GM21423 (cell line): Measurements from ENCODE around the gene PVALB.

Experiments used
- ATAC-seq: cut with Tn5 transposase; IDR thresholded peaks from one replicate; pipeline ENCODE4 v1.9.1; 2021; ENCODE audit warnings: mild to moderate bottlenecking, moderate library complexity; ENCODE audit not compliant: unreplicated experiment

PVALB gene

DNA sequence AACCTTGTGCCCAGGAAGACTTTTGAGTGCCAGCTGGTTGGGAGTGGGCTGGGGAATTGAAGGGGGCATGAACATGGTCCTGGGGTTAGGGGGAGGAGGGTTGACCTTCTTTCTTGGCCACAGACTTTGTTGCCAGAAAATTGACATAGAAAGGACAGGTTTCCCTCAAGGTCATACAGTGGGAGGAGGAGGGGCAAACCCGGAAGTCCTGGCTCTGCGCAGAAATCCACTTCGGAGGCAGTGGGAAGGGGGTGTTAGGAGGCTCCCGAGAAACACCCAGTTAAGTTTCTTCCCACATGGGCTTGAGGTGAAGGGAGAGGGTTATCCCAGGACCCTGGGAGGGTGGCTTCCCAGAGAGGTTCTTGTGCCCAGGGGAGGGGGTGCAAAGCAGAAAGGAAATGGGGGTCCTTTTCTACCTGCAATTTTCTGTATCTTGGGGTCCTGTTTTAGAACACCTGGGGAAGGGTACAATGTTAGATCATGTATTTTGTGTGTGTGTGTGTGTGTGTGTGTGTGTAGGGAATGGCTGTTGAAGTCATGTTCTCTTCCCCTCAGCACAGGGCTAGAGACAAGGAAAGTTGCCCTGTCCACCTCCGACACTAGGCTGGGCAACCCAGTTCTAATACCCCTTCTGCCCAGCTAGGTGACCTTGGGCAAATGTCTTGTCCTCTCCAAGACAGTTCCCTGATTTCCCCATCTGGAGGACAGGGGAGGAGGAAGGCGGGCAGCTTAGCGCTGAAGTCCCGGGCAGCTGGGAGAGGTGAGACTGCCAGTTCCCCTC lies 1.1 kb downstream of the PVALB start:
- ATAC-seq, result no peak

DNA sequence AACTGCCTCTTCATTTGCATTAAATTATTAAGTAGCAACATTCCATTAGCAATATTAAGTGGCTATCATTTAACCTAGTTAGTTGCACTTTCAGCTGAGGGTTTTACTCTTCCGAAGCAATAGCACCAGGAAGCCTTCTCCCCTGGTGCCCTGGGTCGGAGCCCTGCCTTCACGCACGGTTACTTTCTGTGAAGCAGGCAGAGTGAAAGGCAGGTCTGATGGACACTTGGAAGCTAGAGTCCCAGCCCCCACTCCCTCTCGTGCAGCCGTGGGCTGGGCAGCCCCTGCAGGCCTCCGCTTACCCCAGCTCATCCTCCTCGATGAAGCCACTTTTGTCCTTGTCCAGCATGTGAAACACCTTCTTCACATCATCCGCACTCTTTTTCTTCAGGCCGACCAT lies 2.0 kb downstream of the PVALB start:
- no peak for ATAC-seq

DNA sequence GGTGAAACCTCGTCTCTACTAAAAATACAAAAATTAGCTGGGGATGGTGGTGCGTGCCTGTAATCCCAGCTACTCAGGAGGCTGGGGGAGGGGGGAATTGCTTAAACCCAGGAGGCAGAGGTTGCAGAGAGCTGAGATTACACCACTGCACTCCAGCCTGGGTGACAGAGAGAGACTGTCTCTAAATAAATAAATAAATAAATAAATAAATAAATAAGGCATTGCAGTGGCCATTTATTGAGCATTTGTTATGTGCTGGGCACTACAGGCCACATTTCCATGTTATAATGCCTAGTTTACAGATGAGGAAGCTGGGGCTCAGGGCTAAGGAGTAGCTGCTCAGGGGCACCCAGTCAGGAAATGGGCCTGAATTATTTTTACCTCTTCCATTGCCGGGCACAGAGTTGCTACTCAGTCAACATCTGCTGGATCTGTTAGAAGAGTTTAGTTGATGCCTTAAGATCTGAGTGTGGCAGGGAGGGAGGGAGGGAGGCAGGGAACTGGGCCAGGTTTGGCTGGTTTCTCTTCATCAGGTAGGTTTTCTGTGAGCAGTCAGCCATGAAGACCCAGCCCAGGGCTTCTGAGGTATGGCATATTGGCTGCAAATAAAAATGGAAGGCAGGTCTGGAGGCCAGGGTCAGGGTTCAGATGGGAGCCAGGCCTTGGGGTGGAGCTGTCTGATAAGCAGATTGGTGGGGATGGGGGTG lies 5.6 kb downstream of the PVALB start:
- no peak for ATAC-seq

DNA sequence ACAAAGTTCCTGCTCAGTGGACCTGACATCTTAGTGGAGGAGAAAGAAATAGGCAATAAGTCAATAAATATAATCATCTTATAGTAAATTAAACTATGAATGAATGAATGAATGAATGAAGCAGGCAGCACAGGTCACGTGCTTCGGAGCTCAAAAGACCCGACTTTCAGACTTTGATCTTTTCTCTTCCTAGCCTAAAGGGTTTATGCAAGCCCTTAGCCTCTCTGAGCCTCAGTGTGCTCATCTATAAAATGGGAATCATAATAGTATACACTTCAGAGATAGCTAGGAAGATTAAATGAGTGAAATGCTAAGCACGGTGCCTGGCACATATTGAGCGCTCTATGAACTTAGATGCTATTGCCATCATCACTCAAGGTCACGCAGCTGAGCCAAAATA lies 7.5 kb downstream of the PVALB start:
- ATAC-seq, result no peak

DNA sequence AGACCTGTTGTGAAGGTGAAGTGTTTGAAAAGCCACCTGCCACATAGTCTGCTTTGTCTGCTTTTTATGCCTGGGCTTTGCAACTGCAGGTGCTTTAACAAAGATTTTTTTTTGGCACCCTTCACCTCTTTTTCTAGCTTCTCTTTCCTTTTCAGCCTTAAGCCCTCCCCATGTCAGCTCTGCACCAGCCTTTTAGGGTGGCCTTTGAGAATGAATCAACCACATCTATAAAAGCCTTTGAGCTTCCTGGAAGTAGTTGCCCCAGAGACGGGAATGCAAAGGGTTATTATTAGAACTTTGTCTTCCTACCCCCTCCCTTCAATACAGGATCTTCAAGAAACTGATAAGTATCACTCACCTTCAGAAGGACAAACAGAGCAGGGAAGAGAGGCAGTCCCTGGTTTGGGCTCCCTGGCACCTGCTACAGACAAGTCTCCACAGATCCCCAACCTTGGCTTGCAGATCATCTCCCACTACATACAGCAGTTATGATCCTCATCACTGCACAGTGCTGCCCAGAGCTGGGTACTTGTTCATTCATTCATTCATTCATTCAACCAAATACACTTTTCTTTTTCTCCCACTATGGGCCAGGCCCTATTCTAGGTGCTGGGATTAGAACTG lies 8.0 kb downstream of the PVALB start:
- no peak for ATAC-seq

DNA sequence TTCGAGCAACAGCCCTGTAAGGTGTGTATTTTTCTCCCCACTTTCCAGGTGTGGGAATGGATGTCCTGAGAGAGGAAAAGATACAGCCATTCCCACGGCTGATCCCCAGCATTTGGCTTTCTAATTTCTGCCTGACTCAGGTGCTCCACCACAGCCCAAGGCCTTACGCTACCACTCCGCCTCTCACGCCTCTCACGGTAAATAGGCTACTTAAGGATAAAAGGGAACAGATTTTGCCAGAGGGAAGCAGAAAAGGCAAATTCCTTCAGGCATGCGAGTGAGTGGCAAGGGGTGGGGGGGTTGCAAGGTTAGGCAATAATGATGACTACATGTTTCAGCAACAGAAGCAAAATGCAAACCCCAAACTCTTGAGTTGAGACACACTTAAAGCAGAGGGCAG lies 9.2 kb downstream of the PVALB start:
- ATAC-seq, result no peak

DNA sequence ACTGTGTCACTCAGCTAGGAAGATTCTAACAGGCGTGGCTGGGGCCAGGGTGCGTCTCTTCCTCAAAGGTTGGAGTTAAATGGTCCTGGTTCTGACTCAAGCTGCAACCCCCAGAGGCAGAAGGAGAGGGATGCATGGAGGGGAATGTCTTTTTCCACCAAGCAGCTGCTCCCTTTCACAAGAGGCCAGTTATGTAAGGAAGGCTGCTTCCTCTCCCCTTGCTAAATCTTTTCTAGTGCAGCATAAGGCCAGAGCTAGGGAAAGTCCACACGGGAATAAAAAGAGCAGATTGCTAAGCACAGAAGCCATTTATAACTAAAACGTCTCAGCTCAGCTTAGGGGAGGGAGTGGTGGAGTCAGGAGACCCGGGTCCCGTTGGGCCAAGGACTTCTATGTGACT lies 10.0 kb downstream of the PVALB start:
- ATAC-seq, result no peak

DNA sequence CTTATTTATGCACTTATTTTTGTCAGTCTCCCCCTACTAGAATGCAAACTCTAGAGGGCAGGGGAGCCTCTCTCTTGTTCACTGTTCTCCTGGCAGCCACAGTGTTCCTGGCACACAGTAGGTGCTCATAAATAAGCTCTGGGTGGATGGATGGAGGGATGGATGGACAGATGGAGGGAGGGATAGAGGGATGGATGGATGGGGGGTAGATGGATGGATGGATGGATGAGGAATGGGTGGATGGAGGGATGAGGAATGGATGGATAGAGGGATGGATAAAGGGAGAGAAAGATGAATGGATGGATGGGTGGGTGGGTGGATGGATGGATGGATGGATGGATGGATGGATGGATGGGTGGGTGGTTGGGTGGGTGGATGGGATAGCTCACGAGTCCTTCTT lies 13.5 kb downstream of the PVALB start:
- no peak for ATAC-seq

DNA sequence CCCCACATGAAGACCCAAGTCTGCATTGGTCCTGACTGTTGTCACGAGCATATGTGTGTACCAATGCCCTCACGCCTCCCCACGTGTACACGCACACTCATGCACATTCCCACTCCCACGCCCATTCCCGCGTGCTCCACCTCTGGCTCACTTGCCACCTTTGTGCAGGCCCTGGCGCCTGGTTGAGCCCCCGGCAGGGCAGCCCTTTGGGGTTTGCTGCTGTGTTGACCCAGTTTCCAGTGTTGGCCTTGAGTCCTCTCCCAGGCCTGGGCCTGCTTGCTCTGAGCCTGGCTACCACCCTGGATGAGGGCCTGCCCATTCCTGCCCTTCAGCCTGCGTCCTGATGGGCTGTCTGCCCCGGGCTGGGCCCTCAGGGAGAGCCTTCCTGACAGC lies 18.2 kb downstream of the PVALB start:
- ATAC-seq, result no peak

DNA sequence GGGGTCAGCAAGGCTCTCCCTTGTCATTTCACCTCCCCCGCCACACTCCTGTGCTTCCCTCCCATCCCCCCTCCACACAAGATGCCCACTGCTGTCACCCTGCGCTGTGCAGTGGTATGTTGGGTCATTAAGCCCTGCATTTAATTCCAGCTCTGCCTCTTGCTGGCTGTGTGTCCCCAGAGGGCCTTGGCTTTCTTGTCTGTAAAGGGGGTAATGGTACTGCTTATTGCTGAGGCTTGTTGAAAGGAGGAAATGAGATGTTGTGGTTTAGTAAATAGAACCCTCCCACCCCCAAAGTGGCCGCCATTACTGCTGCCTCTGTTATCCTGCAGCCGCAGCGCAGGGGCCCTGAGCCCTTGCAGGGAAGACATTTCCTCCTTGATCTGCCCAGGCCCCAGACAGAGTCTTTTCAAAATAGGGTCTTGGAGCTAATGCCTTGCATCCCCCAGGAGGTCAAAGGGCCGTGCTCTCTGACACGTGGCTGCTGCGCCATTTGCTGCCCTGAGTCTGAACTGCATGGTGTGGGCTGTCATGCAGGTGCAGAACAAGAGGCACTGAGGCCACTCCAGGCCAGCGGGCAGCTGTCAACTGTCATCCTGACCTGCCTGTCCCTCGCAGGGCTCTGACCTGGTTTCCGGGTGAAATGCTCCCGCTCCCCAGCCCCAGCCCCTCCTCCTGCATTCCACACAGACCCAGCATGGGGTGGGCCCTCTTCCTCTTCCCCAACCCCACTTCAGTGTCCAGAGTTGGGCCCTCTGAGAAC lies 18.7 kb downstream of the PVALB start:
- ATAC-seq, result no peak

DNA sequence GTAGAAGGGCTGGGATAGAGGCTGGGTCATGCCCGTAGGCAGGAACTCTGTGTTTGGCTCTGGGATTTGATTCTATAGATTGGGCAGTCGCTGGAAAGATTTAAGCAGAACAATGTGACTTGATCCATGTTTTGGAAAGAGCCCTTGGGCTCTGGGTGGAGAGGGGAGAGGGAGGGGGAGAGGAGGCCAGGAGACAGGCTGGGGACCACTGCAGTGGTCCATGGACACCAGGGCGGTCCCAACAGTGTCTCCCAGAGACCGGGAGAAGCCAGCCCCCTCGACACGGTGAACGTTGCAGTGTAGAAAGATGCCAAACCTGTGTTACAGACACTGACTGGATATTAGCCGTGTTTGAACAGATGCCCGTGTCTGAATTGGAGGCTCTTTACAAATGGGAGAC lies 19.5 kb downstream of the PVALB start:
- no peak for ATAC-seq

DNA sequence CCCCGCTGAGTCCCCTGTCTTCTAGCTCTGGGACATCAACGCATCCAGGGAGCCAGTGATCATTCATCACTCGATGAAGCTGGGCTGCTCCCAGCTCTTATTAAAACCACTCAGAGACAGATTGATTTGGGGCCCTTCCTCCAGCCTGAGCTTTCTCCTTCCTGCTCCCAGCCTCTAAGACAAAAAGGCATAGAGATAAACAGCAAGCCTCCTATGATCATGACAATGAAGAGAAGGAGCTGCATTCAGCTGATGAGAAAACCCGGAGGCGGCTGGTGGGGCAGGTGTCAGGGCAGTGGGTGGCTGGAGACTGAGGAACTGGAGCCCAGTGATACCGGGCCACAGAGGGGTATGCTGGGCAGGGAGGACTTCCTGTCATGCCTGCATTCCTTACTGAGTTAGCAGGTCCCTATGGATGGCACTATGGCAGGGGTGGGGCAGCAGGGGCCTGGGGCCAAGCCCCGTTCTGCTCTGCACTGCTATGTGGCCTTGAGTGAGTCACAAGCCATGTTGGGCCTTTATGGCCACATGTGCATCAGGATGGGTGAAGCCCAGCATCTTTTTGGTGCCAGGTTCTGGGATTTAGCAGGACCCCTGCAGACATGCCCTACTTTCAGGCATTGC lies 20.2 kb downstream of the PVALB start:
- ATAC-seq, result no peak

DNA sequence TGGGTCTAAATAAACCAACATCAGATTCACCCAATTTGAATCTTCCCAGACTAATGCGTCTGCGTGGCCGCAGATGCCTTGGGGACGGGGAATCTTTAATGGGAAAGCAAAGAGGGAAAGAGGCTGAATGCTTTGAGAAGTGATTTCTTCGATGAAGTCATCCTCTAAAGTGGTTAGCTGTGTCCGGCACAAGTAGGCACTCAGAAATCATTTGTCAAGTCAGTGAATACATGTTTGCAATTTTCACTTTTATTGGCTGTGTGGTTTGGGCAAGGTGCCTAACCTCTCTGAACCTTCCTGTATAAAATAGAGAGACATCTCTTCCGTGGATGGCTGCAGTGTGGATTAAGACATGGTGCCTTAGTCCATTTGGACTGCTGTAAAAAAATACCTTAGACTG lies 21.2 kb downstream of the PVALB start:
- no peak for ATAC-seq

DNA sequence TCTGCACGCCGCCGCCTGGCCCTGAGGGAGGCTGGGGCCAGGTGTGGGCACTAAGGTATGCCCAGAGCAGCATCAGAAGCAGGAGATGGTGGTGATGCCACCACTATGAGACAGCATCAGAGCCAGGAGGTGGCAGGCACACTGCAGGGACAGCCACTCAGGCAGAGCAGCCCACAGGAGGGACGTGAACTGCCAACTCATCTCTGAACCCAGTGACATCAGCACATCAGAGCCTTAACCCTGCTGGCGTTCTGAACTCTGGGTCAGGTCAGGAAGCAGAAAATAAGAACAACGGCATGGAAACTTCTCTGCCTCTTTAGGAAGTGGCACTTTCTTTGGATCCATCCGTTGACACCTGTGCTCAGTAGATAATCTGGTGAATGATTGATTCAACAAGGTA lies 26.2 kb downstream of the PVALB start:
- no peak for ATAC-seq

DNA sequence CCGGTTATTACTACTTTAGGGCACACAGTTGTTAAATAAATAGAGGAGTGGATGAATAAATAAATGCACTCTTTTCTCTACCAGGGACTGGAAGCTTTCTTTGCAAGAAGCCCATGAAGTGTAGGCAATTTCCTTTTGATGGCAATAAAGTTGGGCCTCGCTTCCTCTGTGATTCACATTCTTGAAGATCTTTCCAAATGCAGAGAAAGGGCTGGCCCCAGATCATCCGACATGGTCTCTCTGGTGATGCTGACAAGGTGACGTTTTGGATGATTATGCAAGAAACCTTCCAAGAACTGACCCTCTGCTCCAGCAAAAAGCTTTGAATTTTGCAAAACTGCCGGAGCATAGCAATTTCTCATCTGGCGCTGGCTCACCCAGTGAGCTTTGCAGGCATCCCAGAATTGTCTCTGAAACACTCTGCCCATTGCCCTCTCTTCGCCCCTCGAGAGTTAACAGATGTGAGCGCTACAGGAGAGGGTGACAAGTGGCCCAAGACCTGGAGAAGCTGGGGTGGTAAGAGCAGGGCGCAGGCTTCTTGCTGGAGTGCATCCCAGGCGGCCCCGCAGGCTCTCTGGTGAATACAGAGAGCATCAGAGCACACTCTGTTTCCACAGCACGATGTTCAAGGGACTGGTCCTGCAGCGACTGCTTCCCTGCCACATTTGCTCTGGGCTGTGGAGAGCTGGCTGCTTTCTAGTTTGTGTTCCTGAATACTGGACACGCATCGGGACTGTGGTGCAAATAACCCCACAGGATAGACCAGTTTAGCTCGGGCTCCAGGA lies 29.4 kb downstream of the PVALB start:
- no peak for ATAC-seq

DNA sequence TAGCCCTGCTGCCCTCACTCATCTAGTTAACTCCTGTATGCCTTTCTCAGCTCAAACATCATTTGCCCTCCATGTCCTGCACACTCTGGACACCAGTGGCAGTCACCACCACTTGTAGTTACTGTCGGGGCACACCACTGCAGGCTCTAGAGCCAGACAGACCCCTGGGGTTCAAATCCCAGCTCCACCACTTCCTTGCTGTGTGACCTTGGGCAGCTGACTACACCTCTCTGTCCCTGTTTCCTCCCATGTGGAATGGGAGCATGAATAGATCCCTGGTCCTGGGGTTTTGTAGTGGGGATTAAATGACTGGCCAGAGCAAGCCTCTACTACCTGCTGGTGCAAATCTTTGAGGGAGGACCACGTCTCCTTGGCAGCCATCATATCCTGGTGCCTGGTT lies 33.1 kb downstream of the PVALB start:
- no peak for ATAC-seq

DNA sequence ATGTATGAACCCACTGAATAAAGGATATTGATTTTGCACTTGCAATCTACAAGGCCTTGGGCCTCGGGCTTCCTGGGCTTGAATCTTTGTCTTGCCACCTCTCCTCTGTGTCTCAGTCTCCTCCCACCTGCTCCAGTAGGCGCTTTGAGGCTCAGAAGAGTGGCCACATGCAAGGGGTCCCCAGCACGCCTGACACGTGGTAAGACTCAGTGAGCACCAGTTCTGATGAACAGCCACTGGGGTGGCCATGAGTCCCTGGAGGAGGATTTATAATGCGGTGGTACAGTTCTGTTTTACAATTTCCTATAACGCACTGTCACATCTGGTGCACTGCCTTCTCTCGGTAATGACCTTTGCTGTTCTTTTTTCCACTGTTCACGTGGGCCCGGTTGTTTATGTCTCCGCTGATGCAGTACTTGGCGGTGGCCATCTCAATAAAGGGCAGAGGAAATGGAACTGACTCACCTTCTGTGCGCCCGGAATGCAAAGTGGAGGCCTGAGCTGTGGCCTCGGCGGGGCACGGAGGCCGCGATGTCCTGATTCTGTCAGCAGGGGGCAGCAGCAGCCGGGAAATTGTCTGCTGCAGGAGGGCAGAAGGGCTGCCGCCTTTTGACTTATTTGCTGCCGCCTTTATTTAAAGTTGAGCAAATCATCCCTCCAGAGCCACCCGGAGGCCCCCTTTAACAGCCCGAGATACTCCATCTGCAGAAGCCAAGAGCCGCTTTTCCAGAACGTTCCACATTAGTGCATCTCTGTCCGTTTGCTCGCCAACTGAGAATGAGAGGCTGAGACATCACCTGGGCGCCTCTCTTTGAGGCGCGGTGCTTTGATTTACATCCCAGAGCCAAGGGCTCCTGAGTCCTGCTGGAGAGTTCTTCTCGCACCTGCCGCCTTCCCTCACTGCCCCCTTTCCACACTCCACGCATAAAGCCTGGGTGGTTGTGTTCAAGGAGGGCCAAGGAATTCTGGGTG lies 34.9 kb downstream of the PVALB start:
- peak; percentile 75 for ATAC-seq

DNA sequence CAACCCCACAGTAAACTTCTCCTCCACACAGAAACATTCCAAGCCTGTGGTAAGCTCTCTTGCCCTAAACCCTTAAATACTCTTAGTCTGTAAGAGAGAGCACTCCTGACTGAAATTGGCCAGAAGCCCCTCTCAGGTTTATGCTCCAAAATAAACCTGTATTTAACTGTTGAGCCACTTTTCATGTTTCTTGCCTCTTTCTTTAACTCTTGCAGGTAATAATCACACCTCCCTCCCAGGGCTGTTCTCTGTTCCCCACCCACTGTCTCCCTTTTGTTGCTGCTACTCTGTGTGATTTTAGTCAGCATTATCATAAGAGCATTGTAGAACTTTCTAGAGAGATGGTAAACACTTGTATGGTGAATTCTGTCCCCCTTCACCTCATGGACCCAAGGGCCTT lies 38.8 kb downstream of the PVALB start:
- no peak for ATAC-seq

DNA sequence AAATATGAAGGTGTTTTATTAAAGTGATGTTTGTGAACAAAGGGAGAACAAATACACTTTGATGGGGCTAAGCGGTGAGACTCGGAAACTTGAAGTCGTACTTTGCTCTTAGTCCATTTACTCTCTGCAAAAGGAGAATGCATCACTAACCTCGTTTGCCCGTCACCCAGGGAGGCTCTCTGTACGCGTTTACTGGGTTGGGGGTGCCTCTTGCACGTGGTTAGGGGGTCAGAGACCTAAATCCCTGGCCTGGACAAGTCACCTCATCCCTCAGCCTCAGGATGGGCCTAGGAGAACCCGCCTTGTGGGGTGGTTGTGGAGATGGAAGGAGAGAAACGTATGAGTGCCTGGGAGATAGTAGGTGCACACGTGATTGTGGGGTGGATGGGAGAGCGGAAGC lies 40.1 kb downstream of the PVALB start:
- no peak for ATAC-seq
